IMR-90 (cell line): Measurements from ENCODE around the gene PEX14.

ENCODE experiments used
- FOS ChIP-seq: fragments of 150-350 bp; IDR thresholded peaks from 2 replicates; pipeline ENCODE4 v1.6.1; 2016; ENCODE audit warnings: low read depth, low read length
- NFE2L2 ChIP-seq: fragments of 150-350 bp; IDR thresholded peaks from 2 replicates; pipeline ENCODE4 v1.6.1; 2016; ENCODE audit warnings: low read depth, mild to moderate bottlenecking, low read length
- POLR2A ChIP-seq: IDR thresholded peaks from 2 replicates; pipeline ENCODE4 v1.6.1; 2012; ENCODE audit warnings: mild to moderate bottlenecking, low read depth, low read length
- RAD21 ChIP-seq: IDR thresholded peaks from 2 replicates; pipeline ENCODE4 v1.6.1; 2012; ENCODE audit warnings: low read length, improper control_type of control experiment
- RCOR1 ChIP-seq: IDR thresholded peaks from 2 replicates; pipeline ENCODE4 v1.6.1; 2012; ENCODE audit warnings: mild to moderate bottlenecking, low read length, improper control_type of control experiment; ENCODE audit not compliant: insufficient replicate concordance
- RFX5 ChIP-seq: IDR thresholded peaks from 2 replicates; pipeline ENCODE4 v1.8.0; 2012; ENCODE audit warnings: low read depth, mild to moderate bottlenecking, low read length, moderate library complexity
- TF ChIP-seq, protein P1 (sequence below): conservative IDR thresholded peaks from 2 replicates; pipeline ENCODE4 v1.5.1; 2012; ENCODE audit warnings: mild to moderate bottlenecking, low read depth, low read length, improper control_type of control experiment
- TF ChIP-seq, protein P2 (sequence below): fragments of 150-350 bp; IDR thresholded peaks from 2 replicates; pipeline ENCODE4 v1.6.1; 2016; ENCODE audit warnings: low read depth, mild to moderate bottlenecking, low read length, moderate library complexity, borderline replicate concordance

DNA sequence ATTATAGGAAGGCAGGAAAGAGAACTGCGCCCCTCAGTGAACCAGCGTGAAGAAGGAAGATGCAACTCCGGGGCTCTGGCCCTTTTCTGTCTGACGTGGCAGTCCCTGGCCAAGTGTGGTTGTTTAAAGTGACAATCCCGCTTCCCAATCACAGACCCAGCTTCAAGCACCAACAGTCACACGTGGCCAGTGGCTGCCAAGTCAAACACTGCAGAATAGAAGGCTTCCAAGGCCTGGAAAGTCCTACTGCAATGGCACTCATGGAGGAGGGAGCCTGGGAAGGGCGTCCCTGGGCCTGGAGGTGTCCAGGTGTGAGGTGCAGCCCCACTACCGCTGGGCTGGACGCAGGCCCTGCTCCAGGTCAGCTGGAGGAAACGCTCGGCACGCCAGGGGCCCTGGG lies 177.9 kb downstream of the PEX14 start:
- TF ChIP-seq, protein P1, sequence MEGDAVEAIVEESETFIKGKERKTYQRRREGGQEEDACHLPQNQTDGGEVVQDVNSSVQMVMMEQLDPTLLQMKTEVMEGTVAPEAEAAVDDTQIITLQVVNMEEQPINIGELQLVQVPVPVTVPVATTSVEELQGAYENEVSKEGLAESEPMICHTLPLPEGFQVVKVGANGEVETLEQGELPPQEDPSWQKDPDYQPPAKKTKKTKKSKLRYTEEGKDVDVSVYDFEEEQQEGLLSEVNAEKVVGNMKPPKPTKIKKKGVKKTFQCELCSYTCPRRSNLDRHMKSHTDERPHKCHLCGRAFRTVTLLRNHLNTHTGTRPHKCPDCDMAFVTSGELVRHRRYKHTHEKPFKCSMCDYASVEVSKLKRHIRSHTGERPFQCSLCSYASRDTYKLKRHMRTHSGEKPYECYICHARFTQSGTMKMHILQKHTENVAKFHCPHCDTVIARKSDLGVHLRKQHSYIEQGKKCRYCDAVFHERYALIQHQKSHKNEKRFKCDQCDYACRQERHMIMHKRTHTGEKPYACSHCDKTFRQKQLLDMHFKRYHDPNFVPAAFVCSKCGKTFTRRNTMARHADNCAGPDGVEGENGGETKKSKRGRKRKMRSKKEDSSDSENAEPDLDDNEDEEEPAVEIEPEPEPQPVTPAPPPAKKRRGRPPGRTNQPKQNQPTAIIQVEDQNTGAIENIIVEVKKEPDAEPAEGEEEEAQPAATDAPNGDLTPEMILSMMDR = no peak
- TF ChIP-seq NFE2L2 (no peak), POLR2A (no peak), FOS (no peak), RCOR1 (no peak), RAD21 (no peak), RFX5 (no peak)
- TF ChIP-seq, protein P2, sequence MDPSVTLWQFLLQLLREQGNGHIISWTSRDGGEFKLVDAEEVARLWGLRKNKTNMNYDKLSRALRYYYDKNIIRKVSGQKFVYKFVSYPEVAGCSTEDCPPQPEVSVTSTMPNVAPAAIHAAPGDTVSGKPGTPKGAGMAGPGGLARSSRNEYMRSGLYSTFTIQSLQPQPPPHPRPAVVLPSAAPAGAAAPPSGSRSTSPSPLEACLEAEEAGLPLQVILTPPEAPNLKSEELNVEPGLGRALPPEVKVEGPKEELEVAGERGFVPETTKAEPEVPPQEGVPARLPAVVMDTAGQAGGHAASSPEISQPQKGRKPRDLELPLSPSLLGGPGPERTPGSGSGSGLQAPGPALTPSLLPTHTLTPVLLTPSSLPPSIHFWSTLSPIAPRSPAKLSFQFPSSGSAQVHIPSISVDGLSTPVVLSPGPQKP = no peak
